ENCODE data around the gene TAAR1.

GRCh38 chr6:132611616-132612015 lies 47.4 kb downstream of the TAAR1 start:
- TF ChIP-seq CTCF (IDR thresholded peaks at IDR 0.05; ENCODE audit: low read length) = no peak
- TF ChIP-seq EZH2 (IDR thresholded peaks at IDR 0.05; ENCODE audit: borderline replicate concordance, low read length) = no peak

Data from OCI-LY1 (cell line).